Body of pancreas (tissue), 4 donors: ENCODE data around the gene TULP4. TPM values are rescaled to one million over a fixed set of nuclear protein-coding genes. Genes with fewer than 3 reads are reported as not detected.

Source experiments
- ATAC-seq: fragments of 150-250 bp; one replicate; pipeline ENCODE4 v1.9.1; 2016
- DNase-seq, 4 donors: peaks; one replicate each; pipeline ENCODE4 v3.0.0-alpha.2; 2019
- H3K27ac ChIP-seq, 4 donors: fragments of 200-600 bp; sonication (generic); 1 replicate in 3 of 4; 2 replicates in 1 of 4; pipeline versions ENCODE4 v1.5.1 to v1.6.1; 2016 to 2019; ENCODE audit warnings: mild to moderate bottlenecking in 1 of 4, mixed read lengths in 1 of 4, moderate library complexity in 1 of 4
- H3K27me3 ChIP-seq, 2 donors: fragments of 200-600 bp; sonication (generic); one replicate each; pipeline ENCODE4 v1.6.0; 2016; ENCODE audit warnings: mild to moderate bottlenecking in 1 of 2
- H3K36me3 ChIP-seq, 2 donors: fragments of 200-600 bp; sonication (generic); replicated peaks in 1 of 2; 2 replicates each; pipeline ENCODE4 v1.5.1; 2016; ENCODE audit warnings: low read depth in 2 of 2; ENCODE audit not compliant: insufficient read depth in 1 of 2
- H3K4me1 ChIP-seq: fragments of 200-600 bp; sonication (generic); one replicate; pipeline ENCODE4 v1.6.0; 2016
- H3K4me3 ChIP-seq, 2 donors: fragments of 200-600 bp; sonication (generic); 1 replicate in 1 of 2; 2 replicates in 1 of 2; pipeline ENCODE4 v1.5.1; 2016 to 2019
- H3K9me3 ChIP-seq, 3 donors: fragments of 200-600 bp; sonication (generic); 1 replicate in 2 of 3; 2 replicates in 1 of 3; pipeline ENCODE4 v1.5.1; 2016
- POLR2A ChIP-seq, 3 donors: fragments of 450-650 bp; IDR thresholded peaks; one replicate each; pipeline ENCODE4 v1.6.1; 2016; ENCODE audit warnings: antibody characterized with exemption in 3 of 3, mild to moderate bottlenecking in 2 of 3
- WGBS, 2 donors: methylation state at CpG; one replicate each; pipeline ENCODE4 v1.1.5; 2017; 5-methylcytosine and 5-hydroxymethylcytosine counted together
- intact Hi-C: fragments of 100-400 bp; cut with DNase I; formaldehyde crosslinking; loops from one replicate; pipeline ENCODE4 v1.15.1; 2023
- total RNA-seq, 2 donors: library from RNA; depleted of rRNA; stranded (reverse); fragments of >200 nt; gene quantifications; one replicate each; pipeline ENCODE4 v1.1.0, GENCODE V29; 2016
- TF ChIP-seq, protein P1 (sequence below), 7 experiments: fragments of 450-650 bp in 4 of 7; fragments of 200-600 bp in 3 of 7; sonication (generic) in 3 of 7; IDR thresholded peaks; one replicate each; pipeline ENCODE4 v1.5.1; 2016 to 2019; ENCODE audit warnings: antibody characterized with exemption in 7 of 7

Gene TULP4
- total RNA-seq, 2 donors from 2014 or later = 81.2 to 92.3 TPM

DNA sequence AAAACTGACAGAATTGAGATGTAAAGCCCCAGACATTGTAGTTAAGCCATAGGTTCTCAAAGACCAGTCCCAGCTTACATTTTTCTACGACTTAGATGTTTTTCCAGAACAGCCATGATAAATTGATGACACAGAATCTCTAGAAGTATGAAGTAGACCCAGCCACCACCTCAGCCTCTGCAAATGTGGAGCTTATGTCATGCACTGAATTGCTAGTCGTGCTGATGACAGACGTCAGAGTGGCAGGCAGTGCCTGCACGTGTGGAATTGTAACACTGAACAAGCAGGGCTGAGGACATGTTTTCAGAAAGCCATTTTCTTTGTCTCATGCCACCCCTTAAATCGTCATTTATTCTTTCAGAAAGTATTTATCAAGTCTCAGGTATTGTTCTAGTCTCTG lies 175.2 kb downstream of the TULP4 start:
- H3K4me1 ChIP-seq = peaks cover 7% of the 10 kb centered on the region
- no peak overlapping the region for H3K4me3 ChIP-seq
- no peak for DNase-seq
- H3K27me3 ChIP-seq = no peaks in the 10 kb centered on the region
- intact Hi-C loops = no loop called here
- TF ChIP-seq POLR2A (IDR thresholded peaks at IDR 0.05) = no peak
- TF ChIP-seq, protein P1, sequence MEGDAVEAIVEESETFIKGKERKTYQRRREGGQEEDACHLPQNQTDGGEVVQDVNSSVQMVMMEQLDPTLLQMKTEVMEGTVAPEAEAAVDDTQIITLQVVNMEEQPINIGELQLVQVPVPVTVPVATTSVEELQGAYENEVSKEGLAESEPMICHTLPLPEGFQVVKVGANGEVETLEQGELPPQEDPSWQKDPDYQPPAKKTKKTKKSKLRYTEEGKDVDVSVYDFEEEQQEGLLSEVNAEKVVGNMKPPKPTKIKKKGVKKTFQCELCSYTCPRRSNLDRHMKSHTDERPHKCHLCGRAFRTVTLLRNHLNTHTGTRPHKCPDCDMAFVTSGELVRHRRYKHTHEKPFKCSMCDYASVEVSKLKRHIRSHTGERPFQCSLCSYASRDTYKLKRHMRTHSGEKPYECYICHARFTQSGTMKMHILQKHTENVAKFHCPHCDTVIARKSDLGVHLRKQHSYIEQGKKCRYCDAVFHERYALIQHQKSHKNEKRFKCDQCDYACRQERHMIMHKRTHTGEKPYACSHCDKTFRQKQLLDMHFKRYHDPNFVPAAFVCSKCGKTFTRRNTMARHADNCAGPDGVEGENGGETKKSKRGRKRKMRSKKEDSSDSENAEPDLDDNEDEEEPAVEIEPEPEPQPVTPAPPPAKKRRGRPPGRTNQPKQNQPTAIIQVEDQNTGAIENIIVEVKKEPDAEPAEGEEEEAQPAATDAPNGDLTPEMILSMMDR (IDR thresholded peaks at IDR 0.05) = no peak
- 92 to 97% methylated on average over 5 of the region's 5 CpGs for WGBS, 2 donors
- no peak overlapping the region for H3K27ac ChIP-seq
- H3K36me3 ChIP-seq = no peaks in the 10 kb centered on the region
- no peak for ATAC-seq
- H3K9me3 ChIP-seq = no peaks in the 10 kb centered on the region

DNA sequence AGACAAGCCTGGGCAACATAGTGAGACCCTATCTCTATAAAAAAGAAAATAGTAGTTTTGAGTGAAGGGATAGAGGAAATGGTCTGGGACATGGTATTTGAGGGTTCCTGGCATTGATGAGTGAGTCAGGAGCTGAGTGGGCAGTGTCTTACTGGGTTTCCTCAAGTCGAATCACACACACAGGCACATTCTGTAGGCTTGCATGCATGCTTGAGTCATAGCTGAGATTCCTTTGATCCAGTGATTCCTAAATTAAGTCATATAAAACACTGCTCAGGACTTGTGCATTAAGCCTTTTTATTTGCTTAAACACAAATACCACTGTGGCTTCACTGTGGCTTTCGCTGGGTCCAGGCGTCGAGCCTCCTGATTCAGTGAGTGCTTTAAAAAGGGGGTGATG lies 175.8 kb downstream of the TULP4 start:
- no peak for ATAC-seq
- H3K27me3 ChIP-seq = no peaks in the 10 kb centered on the region
- 88 to 92% methylated on average over 4 of the region's 4 CpGs for WGBS, 2 donors
- H3K36me3 ChIP-seq = no peaks in the 10 kb centered on the region
- no peaks in the 10 kb centered on the region for H3K9me3 ChIP-seq
- no peak overlapping the region for H3K4me3 ChIP-seq
- peaks cover 12% of the 10 kb centered on the region for H3K4me1 ChIP-seq
- intact Hi-C loops = no loop called here
- no peak for TF ChIP-seq POLR2A (IDR thresholded peaks at IDR 0.05)
- TF ChIP-seq, protein P1 (IDR thresholded peaks at IDR 0.05) = no peak
- no peak for DNase-seq
- H3K27ac ChIP-seq = no peak overlapping the region

DNA sequence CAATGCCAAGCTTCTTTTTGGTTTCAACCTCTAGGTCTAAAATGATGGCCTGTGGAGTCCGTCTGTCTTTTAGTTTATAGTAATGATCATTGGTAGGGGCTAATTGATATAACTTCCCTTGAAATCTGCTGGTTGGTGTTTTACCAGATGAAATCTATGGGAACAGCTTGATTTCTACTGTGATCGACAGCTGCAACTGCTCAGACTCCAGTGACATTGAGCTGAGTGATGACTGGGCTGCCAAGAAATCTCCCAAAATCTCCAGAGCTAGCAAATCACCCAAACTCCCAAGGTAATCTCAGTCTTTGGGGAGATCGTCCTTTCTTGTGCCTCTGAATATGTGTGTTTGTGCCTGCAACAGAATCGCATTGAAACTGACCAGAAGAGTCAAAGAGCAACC lies 177.2 kb downstream of the TULP4 start:
- Histone ChIP-seq H3K27me3 (no peaks in the 10 kb centered on the region), H3K36me3 (no peaks in the 10 kb centered on the region), H3K9me3 (no peaks in the 10 kb centered on the region), H3K27ac (no peak overlapping the region), H3K4me3 (no peak overlapping the region), H3K4me1 (peaks cover 18% of the 10 kb centered on the region)
- no peak for DNase-seq
- WGBS, 2 donors = 89 to 91% methylated on average over 4 of the region's 4 CpGs
- ATAC-seq = no peak
- intact Hi-C loops = no loop called here
- TF ChIP-seq, protein P1 (IDR thresholded peaks at IDR 0.05) = no peak
- no peak for TF ChIP-seq POLR2A (IDR thresholded peaks at IDR 0.05)

DNA sequence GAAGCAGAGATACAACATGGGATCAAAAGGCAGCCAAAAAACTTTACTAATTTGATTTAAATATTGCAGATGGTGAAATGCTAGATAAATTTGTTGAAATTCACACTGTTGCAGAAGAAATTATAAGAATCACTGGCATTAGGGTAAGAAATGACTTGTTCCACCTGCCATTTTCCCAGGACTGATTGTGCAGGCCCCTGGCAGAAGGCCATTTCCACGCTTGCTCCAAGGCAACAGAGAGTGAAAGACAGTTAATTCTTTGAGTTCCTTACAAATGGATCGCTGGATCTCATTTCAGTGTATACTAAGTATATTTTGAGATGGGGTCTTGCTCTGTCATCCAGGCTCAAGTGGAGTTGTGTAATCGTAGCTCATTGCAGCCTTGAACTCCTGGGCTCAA lies 180.6 kb downstream of the TULP4 start:
- Histone ChIP-seq H3K27me3 (no peaks in the 10 kb centered on the region), H3K4me3 (no peak overlapping the region), H3K4me1 (peaks cover 31% of the 10 kb centered on the region), H3K36me3 (no peaks in the 10 kb centered on the region), H3K9me3 (no peaks in the 10 kb centered on the region), H3K27ac (peak overlapping the region; percentile 34 to 63 (median 61))
- TF ChIP-seq, protein P1 (IDR thresholded peaks at IDR 0.05) = peak in 1 of 7 experiments; percentile 7
- TF ChIP-seq POLR2A (IDR thresholded peaks at IDR 0.05) = no peak
- peak; percentile 83 to 92 (median 86) for DNase-seq
- peak; percentile 77 for ATAC-seq
- intact Hi-C loops = no loop called here
- 39% methylated on average over 3 of the region's 3 CpGs for WGBS, 2 donors

DNA sequence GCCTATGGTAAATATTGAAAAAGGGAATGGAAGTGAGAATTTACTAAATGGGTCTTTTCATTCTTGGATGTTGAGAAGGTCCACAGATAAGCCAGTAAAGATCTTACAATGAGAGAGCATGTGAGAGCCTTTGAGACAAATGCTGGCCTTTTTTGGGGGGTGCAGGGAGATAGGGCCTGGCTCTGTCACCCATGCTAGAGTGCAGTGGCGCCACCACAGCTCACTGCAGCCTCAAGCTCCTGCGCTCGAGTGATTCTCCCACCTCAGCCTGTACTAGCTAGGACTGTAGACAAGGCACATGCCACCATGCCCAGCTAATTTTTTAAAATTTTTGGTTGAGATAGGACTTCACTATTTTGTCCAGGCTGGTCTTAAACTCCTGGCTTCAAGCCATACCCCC lies 184.4 kb downstream of the TULP4 start:
- DNase-seq (peak in 1 of 4 donors; percentile 39), ATAC-seq (no peak)
- WGBS, 2 donors = 67 to 89% methylated on average over 3 of the region's 3 CpGs
- TF ChIP-seq POLR2A (IDR thresholded peaks at IDR 0.05) = no peak
- TF ChIP-seq, protein P1 (IDR thresholded peaks at IDR 0.05) = no peak
- intact Hi-C loops = no loop called here
- Histone ChIP-seq H3K4me1 (peaks cover 31% of the 10 kb centered on the region), H3K4me3 (no peak overlapping the region), H3K27me3 (no peaks in the 10 kb centered on the region), H3K36me3 (no peaks in the 10 kb centered on the region), H3K9me3 (no peaks in the 10 kb centered on the region), H3K27ac (peak overlapping the region in 2 of 4 donors; percentile 21 to 35)
